Fibroblast of villous mesenchyme (primary cell): ENCODE data around the gene USP16. TPM values are rescaled to one million over a fixed set of nuclear protein-coding genes. Genes with fewer than 3 reads are reported as not detected.
A peak's percentile ranks its signal among the peaks of the same experiment; 100 is the strongest.

ENCODE experiments used
- DNase-seq: peaks from one replicate; pipeline ENCODE4 v3.0.0-alpha.2; 2010; ENCODE audit warnings: low read depth
- H3K4me3 ChIP-seq: 2 replicates; pipeline ENCODE4 v1.5.1; 2011; ENCODE audit warnings: low read depth, mild to moderate bottlenecking, low read length
- total RNA-seq: library from RNA; depleted of rRNA; stranded (reverse); fragments of >200 nt; gene quantifications from 2 replicates; pipeline ENCODE4 v1.2.3, GENCODE V29; 2012
- TF ChIP-seq, protein P1 (sequence below): IDR thresholded peaks from 2 replicates; pipeline ENCODE4 v1.5.1; 2012; ENCODE audit warnings: low read depth, mild to moderate bottlenecking, low read length; ENCODE audit not compliant: insufficient read depth

Gene USP16
- total RNA-seq, 1 donor = 37.6 TPM

DNA sequence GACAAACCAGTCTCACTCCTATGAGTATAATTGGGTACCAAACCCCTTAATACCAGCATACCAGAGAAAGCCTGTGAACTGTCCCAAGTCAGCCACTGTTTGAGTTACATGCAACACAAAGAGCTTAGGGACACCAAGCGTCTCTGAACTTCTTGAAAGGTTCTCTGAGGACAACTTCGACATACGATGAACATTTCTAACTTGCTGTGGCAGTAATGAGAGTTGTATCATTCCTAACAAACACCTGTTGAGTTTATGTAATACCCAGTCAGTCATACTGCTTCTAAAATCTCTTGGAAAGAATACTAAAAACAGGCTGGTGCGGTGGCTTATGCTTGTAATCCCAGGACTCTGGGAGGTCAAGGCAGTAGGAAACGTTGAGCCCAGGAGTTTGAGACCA is 30.6 kb downstream of the USP16 start:
- TF ChIP-seq, protein P1, sequence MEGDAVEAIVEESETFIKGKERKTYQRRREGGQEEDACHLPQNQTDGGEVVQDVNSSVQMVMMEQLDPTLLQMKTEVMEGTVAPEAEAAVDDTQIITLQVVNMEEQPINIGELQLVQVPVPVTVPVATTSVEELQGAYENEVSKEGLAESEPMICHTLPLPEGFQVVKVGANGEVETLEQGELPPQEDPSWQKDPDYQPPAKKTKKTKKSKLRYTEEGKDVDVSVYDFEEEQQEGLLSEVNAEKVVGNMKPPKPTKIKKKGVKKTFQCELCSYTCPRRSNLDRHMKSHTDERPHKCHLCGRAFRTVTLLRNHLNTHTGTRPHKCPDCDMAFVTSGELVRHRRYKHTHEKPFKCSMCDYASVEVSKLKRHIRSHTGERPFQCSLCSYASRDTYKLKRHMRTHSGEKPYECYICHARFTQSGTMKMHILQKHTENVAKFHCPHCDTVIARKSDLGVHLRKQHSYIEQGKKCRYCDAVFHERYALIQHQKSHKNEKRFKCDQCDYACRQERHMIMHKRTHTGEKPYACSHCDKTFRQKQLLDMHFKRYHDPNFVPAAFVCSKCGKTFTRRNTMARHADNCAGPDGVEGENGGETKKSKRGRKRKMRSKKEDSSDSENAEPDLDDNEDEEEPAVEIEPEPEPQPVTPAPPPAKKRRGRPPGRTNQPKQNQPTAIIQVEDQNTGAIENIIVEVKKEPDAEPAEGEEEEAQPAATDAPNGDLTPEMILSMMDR = no peak
- no peak for DNase-seq

GRCh38 chr21:29056005-29056404 is 31.5 kb downstream of the USP16 start:
- no peak overlapping the region for H3K4me3 ChIP-seq
- DNase-seq = peak; percentile 30
- TF ChIP-seq, protein P1 = no peak

More for the DNA sequence above, 30.6 kb downstream of the USP16 start:
- H3K4me3 ChIP-seq = no peak overlapping the region

DNA sequence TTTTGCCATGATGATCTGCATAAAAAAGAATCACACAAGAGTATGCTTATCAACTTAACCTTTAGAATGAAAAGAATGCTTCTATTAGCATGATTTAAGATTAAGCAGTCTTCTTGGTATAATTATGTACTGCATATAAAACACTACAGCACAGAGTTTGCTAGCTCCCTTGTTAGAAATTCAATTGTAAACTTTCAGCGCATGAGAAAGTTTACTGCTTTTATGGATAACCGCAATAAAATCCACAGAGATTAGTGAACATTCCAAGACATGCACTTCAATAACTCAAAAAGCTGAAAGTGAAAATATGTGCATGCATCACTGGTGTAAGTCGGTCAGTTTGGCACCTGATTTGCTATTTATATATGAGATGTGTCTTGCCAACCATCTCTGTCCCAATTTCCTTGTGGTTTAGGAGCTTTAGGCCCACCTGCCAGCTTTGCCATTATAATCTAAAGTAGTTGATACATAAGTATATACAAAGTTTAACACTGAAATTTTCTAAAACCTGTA is 32.1 kb downstream of the USP16 start:
- DNase-seq = peak; percentile 87
- H3K4me3 ChIP-seq = no peak overlapping the region
- TF ChIP-seq, protein P1 = no peak

GRCh38 chr21:29064850-29065481 is 40.5 kb downstream of the USP16 start:
- no peak for DNase-seq
- no peak overlapping the region for H3K4me3 ChIP-seq
- TF ChIP-seq, protein P1 = no peak

GRCh38 chr21:29072873-29073221 is 48.4 kb downstream of the USP16 start:
- TF ChIP-seq, protein P1 = no peak
- H3K4me3 ChIP-seq = peak overlapping the region; percentile 99
- DNase-seq = peak; percentile 59

GRCh38 chr21:29073222-29074006 is 48.9 kb downstream of the USP16 start, which contains the start of gene CCT8:
Gene CCT8 (minus strand): TSS chr21:29073648. CDS start chr21:29073590, 58 bp downstream.
- H3K4me3 ChIP-seq = peak within 1 kb of the TSS; percentile 99
- TF ChIP-seq, protein P1 = no peak
- peak; percentile 100 for DNase-seq
